Keratinocyte (primary cell): ENCODE data around the gene TIAL1. TPM values are rescaled to one million over a fixed set of nuclear protein-coding genes. Genes with fewer than 3 reads are reported as not detected.
A peak's percentile ranks its signal among the peaks of the same experiment; 100 is the strongest.

Experiments used
- DNase-seq: peaks from one replicate; pipeline ENCODE4 v3.0.0-alpha.2; 2011; ENCODE audit warnings: low read depth, missing footprints, low spot score
- FAIRE-seq: peaks from 2 replicates; lab custom pipeline; 2011; peaks lifted over from hg19 to GRCh38; lab: Jason Lieb, UNC
- H2AFZ ChIP-seq: 2 replicates; pipeline ENCODE4 v1.6.0; 2012; ENCODE audit warnings: low read length, control low read depth, inconsistent platforms; ENCODE audit not compliant: control insufficient read depth
- H3K27ac ChIP-seq: 2 replicates; pipeline ENCODE4 v1.5.1; 2011; ENCODE audit warnings: low read length; ENCODE audit not compliant: control insufficient read depth, insufficient read depth
- H3K27me3 ChIP-seq: 3 replicates; pipeline ENCODE4 v1.6.0; 2011; ENCODE audit warnings: low read length; ENCODE audit not compliant: control insufficient read depth, insufficient read depth; ENCODE audit errors: extremely low read depth
- H3K36me3 ChIP-seq, 2 experiments: 2 replicates in 1 of 2; 3 replicates in 1 of 2; pipeline ENCODE4 v1.5.1; 2011; ENCODE audit warnings: low read length in 2 of 2, mild to moderate bottlenecking in 1 of 2; ENCODE audit not compliant: control insufficient read depth in 2 of 2, insufficient read depth in 2 of 2; ENCODE audit errors: extremely low read depth in 1 of 2
- H3K4me1 ChIP-seq: 3 replicates; pipeline ENCODE4 v1.5.1; 2011; ENCODE audit warnings: low read length; ENCODE audit not compliant: control insufficient read depth, insufficient read depth; ENCODE audit errors: extremely low read depth
- H3K4me2 ChIP-seq: 3 replicates; pipeline ENCODE4 v1.6.0; 2011; ENCODE audit warnings: low read depth, low read length; ENCODE audit not compliant: control insufficient read depth, insufficient read depth; ENCODE audit errors: extremely low read depth
- H3K4me3 ChIP-seq, 3 experiments: fragments of 200-600 bp in 1 of 3; sonication (generic) in 1 of 3; 2 replicates in 2 of 3; 3 replicates in 1 of 3; pipeline ENCODE4 v1.5.1; 2011 to 2016; ENCODE audit warnings: low read length in 3 of 3, mild to moderate bottlenecking in 3 of 3, control low read depth in 2 of 3, inconsistent platforms in 1 of 3, low read depth in 1 of 3, mixed read lengths in 1 of 3, mixed run types in 1 of 3, moderate library complexity in 1 of 3; ENCODE audit not compliant: control insufficient read depth in 2 of 3, insufficient read depth in 2 of 3; ENCODE audit errors: extremely low read depth in 1 of 3
- H3K79me2 ChIP-seq: 2 replicates; pipeline ENCODE4 v1.6.0; 2012; ENCODE audit warnings: low read length; ENCODE audit not compliant: control insufficient read depth, insufficient read depth
- H3K9ac ChIP-seq: 3 replicates; pipeline ENCODE4 v1.6.0; 2011; ENCODE audit warnings: low read length; ENCODE audit not compliant: control insufficient read depth, insufficient read depth; ENCODE audit errors: extremely low read depth
- H3K9me1 ChIP-seq: 3 replicates; pipeline ENCODE4 v1.6.0; 2011; ENCODE audit warnings: low read length; ENCODE audit not compliant: control insufficient read depth, insufficient read depth; ENCODE audit errors: extremely low read depth
- H3K9me3 ChIP-seq: 2 replicates; pipeline ENCODE4 v1.5.1; 2012; ENCODE audit warnings: low read depth, low read length; ENCODE audit not compliant: control insufficient read depth
- H4K20me1 ChIP-seq: 3 replicates; pipeline ENCODE4 v1.6.0; 2011; ENCODE audit warnings: low read length; ENCODE audit not compliant: control insufficient read depth, insufficient read depth; ENCODE audit errors: extremely low read depth
- CTCF ChIP-seq, 3 experiments: IDR thresholded peaks in 1 of 3; conservative IDR thresholded peaks in 1 of 3; optimal IDR thresholded peaks in 1 of 3; 2 replicates in 2 of 3; 3 replicates in 1 of 3; pipeline versions ENCODE3 to v1.5.1; 2011; ENCODE audit warnings: low read length in 3 of 3, mild to moderate bottlenecking in 3 of 3, moderate library complexity in 2 of 3, control low read depth in 1 of 3, inconsistent platforms in 1 of 3; ENCODE audit not compliant: insufficient read depth in 2 of 3; ENCODE audit errors: extremely low read depth in 1 of 3
- EZH2 ChIP-seq: IDR thresholded peaks from one replicate; pipeline ENCODE4 v1.6.1; 2012; ENCODE audit warnings: inconsistent platforms, mild to moderate bottlenecking, low read length, moderate library complexity
- dilution Hi-C: fragments of 300-500 bp; cut with MboI; formaldehyde crosslinking; loops from one replicate; pipeline ENCODE4 v1.7.0; 2020; ENCODE audit warnings: low sequenced_read_pairs; ENCODE audit not compliant: extremely low pct_ligation_motif_present
- polyA plus RNA-seq, 5 experiments: library from polyadenylated mRNA; depleted of rRNA in 3 of 5; stranded (reverse) in 3 of 5; stranded (forward) in 1 of 5; unstranded in 1 of 5; fragments of >200 nt; gene quantifications; 1 replicate in 1 of 5; 2 replicates in 3 of 5; 3 replicates in 1 of 5; pipeline versions ENCODE4 v1.2.1 to v1.2.3, GENCODE V29; 2011 to 2012; ENCODE audit warnings: missing spikeins in 2 of 5, low read depth in 1 of 5, low replicate concordance in 1 of 5

TIAL1 gene
- polyA plus RNA-seq, 1 donor (not counting 4 experiments of a cell fraction or from before 2014, with no cell fraction given), result 117 TPM

GRCh38 chr10:119545310-119545709 is 51.5 kb downstream of the TIAL1 start:
- dilution Hi-C loops, result no loop called here
- no peak for FAIRE-seq
- no peak for DNase-seq

GRCh38 chr10:119543814-119544642 is 52.7 kb downstream of the TIAL1 start:
- Histone ChIP-seq H3K4me3 (peak overlapping the region in 1 of 3 experiments; percentile 64), H3K27ac (no peak overlapping the region), H4K20me1 (no peaks in the 10 kb centered on the region), H3K4me2 (peak overlapping the region; percentile 73), H3K9me3 (no peaks in the 10 kb centered on the region), H3K9ac (no peak overlapping the region), H3K36me3 (no peaks in the 10 kb centered on the region), H3K79me2 (peaks cover 31% of the 10 kb centered on the region), H3K4me1 (peaks cover 36% of the 10 kb centered on the region), H3K27me3 (no peaks in the 10 kb centered on the region), H2AFZ (no peak overlapping the region), H3K9me1 (no peaks in the 10 kb centered on the region)
- DNase-seq (no peak), FAIRE-seq (no peak)
- dilution Hi-C loops, result no loop called here
- TF ChIP-seq CTCF (optimal IDR thresholded peaks at IDR 0.05 in 1 of 3, IDR thresholded peaks at IDR 0.05 in 1 of 3, conservative IDR thresholded peaks at IDR 0.05 in 1 of 3; ENCODE audit: extremely low read depth in 1 of 3, insufficient read depth in 2 of 3, low read length in 3 of 3), result no peak
- no peak for TF ChIP-seq EZH2

More at GRCh38 chr10:119545310-119545709, 51.5 kb downstream of the TIAL1 start:
- no peaks in the 10 kb centered on the region for H3K36me3 ChIP-seq
- no peak overlapping the region for H2AFZ ChIP-seq
- H3K27me3 ChIP-seq, result no peaks in the 10 kb centered on the region
- no peaks in the 10 kb centered on the region for H4K20me1 ChIP-seq
- H3K4me3 ChIP-seq, result no peak overlapping the region
- no peak overlapping the region for H3K4me2 ChIP-seq
- peaks cover 20% of the 10 kb centered on the region for H3K79me2 ChIP-seq
- no peaks in the 10 kb centered on the region for H3K9me1 ChIP-seq
- TF ChIP-seq CTCF (optimal IDR thresholded peaks at IDR 0.05 in 1 of 3, IDR thresholded peaks at IDR 0.05 in 1 of 3, conservative IDR thresholded peaks at IDR 0.05 in 1 of 3; ENCODE audit: extremely low read depth in 1 of 3, insufficient read depth in 2 of 3, low read length in 3 of 3), result no peak
- no peak for TF ChIP-seq EZH2
- no peaks in the 10 kb centered on the region for H3K9me3 ChIP-seq
- H3K9ac ChIP-seq, result no peak overlapping the region
- peaks cover 39% of the 10 kb centered on the region for H3K4me1 ChIP-seq
- H3K27ac ChIP-seq, result no peak overlapping the region
